Lower lobe of right lung (tissue), 2 donors: ENCODE results near the gene RAP1GAP. TPM values are rescaled to one million over a fixed set of nuclear protein-coding genes. Genes with fewer than 3 reads are reported as not detected.
A peak's percentile ranks its signal among the peaks of the same experiment; 100 is the strongest.

ENCODE experiments used
- ATAC-seq, 2 donors: fragments of 200-7000 bp; cut with Tn5 transposase; one replicate each; pipeline ENCODE4 v1.9.1; 2020 to 2022; ENCODE audit warnings: mild to moderate bottlenecking in 2 of 2, moderate library complexity in 2 of 2
- DNase-seq: peaks from one replicate; pipeline ENCODE4 v3.0.0-alpha.2; 2020
- H3K27ac ChIP-seq: fragments of 200-600 bp; one replicate; pipeline ENCODE4 v1.8.0; 2022
- H3K27me3 ChIP-seq: fragments of 200-600 bp; one replicate; pipeline ENCODE4 v1.8.0; 2022; ENCODE audit warnings: low read depth
- H3K36me3 ChIP-seq: fragments of 200-600 bp; one replicate; pipeline ENCODE4 v1.8.0; 2022; ENCODE audit warnings: mild to moderate bottlenecking
- H3K4me1 ChIP-seq: fragments of 200-600 bp; one replicate; pipeline ENCODE4 v1.8.0; 2022
- H3K4me3 ChIP-seq: fragments of 200-600 bp; one replicate; pipeline ENCODE4 v1.8.0; 2022; ENCODE audit warnings: mild to moderate bottlenecking
- H3K9me3 ChIP-seq: fragments of 200-600 bp; one replicate; pipeline ENCODE4 v1.8.0; 2022
- CTCF ChIP-seq: fragments of 200-600 bp; IDR thresholded peaks from one replicate; pipeline ENCODE4 v1.8.0; 2022; ENCODE audit warnings: antibody characterized with exemption, mild to moderate bottlenecking
- intact Hi-C: fragments of 100-400 bp; cut with DNase I; formaldehyde crosslinking; loops from one replicate; pipeline ENCODE4 v1.11.0; 2022
- total RNA-seq: library from RNA; stranded (reverse); fragmentation: NEBNext Ultra II Directional; extraction: Animal tissue kit (Norgen Biotek cat#: 25700); gene quantifications from one replicate; pipeline ENCODE4 v1.2.1, GENCODE V29; 2021
- donor health status: DM: no; HTN: yes; CAD: no; lungs with severe emphysema.

RAP1GAP gene
- total RNA-seq, 1 donor from 2014 or later = 33.7 TPM

- no peak overlapping the region for H3K27ac ChIP-seq
- no peaks in the 10 kb centered on the region for H3K4me1 ChIP-seq
- intact Hi-C loops = no loop called here
- H3K9me3 ChIP-seq = no peaks in the 10 kb centered on the region
- TF ChIP-seq CTCF = no peak
- H3K36me3 ChIP-seq = peaks cover 3% of the 10 kb centered on the region
- DNase-seq (no peak), ATAC-seq (no peak)
- H3K4me3 ChIP-seq = no peak overlapping the region
- H3K27me3 ChIP-seq = no peaks in the 10 kb centered on the region
Observed at GRCh38 chr1:21564521-21565095, 104.5 kb downstream of the RAP1GAP start.

GRCh38 chr1:21563971-21564370, 105.2 kb downstream of the RAP1GAP start:
- ATAC-seq (peak in 1 of 2 donors; percentile 2), DNase-seq (no peak)
- Histone ChIP-seq H3K4me3 (no peak overlapping the region), H3K27me3 (no peaks in the 10 kb centered on the region), H3K9me3 (no peaks in the 10 kb centered on the region), H3K36me3 (peaks cover 3% of the 10 kb centered on the region), H3K4me1 (no peaks in the 10 kb centered on the region), H3K27ac (no peak overlapping the region)
- no peak for TF ChIP-seq CTCF
- intact Hi-C loops = no loop called here

- ATAC-seq = no peak
- Histone ChIP-seq H3K36me3 (peaks cover 3% of the 10 kb centered on the region), H3K27me3 (no peaks in the 10 kb centered on the region)
Observed at GRCh38 chr1:21562896-21563295, 106.3 kb downstream of the RAP1GAP start.

GRCh38 chr1:21560916-21561638, 108.1 kb downstream of the RAP1GAP start:
- H3K4me1 ChIP-seq = no peaks in the 10 kb centered on the region
- H3K36me3 ChIP-seq = no peaks in the 10 kb centered on the region
- H3K27me3 ChIP-seq = peaks cover 6% of the 10 kb centered on the region
- no peak overlapping the region for H3K27ac ChIP-seq
- H3K9me3 ChIP-seq = no peaks in the 10 kb centered on the region
- no peak for TF ChIP-seq CTCF
- intact Hi-C loops = no loop called here
- no peak for ATAC-seq
- DNase-seq = no peak
- H3K4me3 ChIP-seq = no peak overlapping the region

More at GRCh38 chr1:21562896-21563295, 106.3 kb downstream of the RAP1GAP start:
- no peaks in the 10 kb centered on the region for H3K9me3 ChIP-seq
- no peaks in the 10 kb centered on the region for H3K4me1 ChIP-seq
- intact Hi-C loops = no loop called here
- no peak overlapping the region for H3K27ac ChIP-seq
- no peak for DNase-seq
- H3K4me3 ChIP-seq = no peak overlapping the region
- TF ChIP-seq CTCF = no peak

GRCh38 chr1:21559788-21560567, 109.2 kb downstream of the RAP1GAP start:
- H3K4me3 ChIP-seq = no peak overlapping the region
- peaks cover 6% of the 10 kb centered on the region for H3K27me3 ChIP-seq
- H3K36me3 ChIP-seq = no peaks in the 10 kb centered on the region
- no peak for DNase-seq
- ATAC-seq = no peak
- H3K4me1 ChIP-seq = no peaks in the 10 kb centered on the region
- H3K9me3 ChIP-seq = no peaks in the 10 kb centered on the region
- no peak for TF ChIP-seq CTCF
- intact Hi-C loops = no loop called here
- no peak overlapping the region for H3K27ac ChIP-seq
